Measurements from ENCODE around the gene SCNN1A. TPM values are rescaled to one million over a fixed set of nuclear protein-coding genes. Genes with fewer than 3 reads are reported as not detected.

Gene SCNN1A
- total RNA-seq, 1 experiment from 2014 or later, result 17.1 TPM

- ChIA-PET CTCF (no interaction called here), POLR2A (no interaction called here)
- no peaks in the 10 kb centered on the region for H3K4me1 ChIP-seq (ENCODE audit: control insufficient read depth, insufficient read depth, low read length)
- BruUV-seq (replicated peaks), result no TSS peak
- H3K9me3 ChIP-seq (ENCODE audit: control insufficient read depth, insufficient read depth, low read depth, low read length), result no peaks in the 10 kb centered on the region
- ATAC-seq, result no peak
- intact Hi-C loops (cut with micrococcal nuclease; ENCODE audit: unreplicated experiment) (no loop called here), in situ Hi-C loops (cut with HindIII; ENCODE audit: low pct_unique_long_range_greater_than_20kb, low sequenced_read_pairs) (no loop called here)
- TF ChIP-seq CTCF (IDR thresholded peaks at IDR 0.05) (no peak), TCF7L2 (IDR thresholded peaks at IDR 0.05; ENCODE audit: low read depth, low read length) (no peak), POLR2AphosphoS5 (IDR thresholded peaks at IDR 0.05; ENCODE audit: low read depth, low read length) (no peak), SIN3A (IDR thresholded peaks at IDR 0.05; ENCODE audit: borderline replicate concordance, insufficient read depth, low read depth, low read length) (no peak)
- TF ChIP-seq, protein P1, sequence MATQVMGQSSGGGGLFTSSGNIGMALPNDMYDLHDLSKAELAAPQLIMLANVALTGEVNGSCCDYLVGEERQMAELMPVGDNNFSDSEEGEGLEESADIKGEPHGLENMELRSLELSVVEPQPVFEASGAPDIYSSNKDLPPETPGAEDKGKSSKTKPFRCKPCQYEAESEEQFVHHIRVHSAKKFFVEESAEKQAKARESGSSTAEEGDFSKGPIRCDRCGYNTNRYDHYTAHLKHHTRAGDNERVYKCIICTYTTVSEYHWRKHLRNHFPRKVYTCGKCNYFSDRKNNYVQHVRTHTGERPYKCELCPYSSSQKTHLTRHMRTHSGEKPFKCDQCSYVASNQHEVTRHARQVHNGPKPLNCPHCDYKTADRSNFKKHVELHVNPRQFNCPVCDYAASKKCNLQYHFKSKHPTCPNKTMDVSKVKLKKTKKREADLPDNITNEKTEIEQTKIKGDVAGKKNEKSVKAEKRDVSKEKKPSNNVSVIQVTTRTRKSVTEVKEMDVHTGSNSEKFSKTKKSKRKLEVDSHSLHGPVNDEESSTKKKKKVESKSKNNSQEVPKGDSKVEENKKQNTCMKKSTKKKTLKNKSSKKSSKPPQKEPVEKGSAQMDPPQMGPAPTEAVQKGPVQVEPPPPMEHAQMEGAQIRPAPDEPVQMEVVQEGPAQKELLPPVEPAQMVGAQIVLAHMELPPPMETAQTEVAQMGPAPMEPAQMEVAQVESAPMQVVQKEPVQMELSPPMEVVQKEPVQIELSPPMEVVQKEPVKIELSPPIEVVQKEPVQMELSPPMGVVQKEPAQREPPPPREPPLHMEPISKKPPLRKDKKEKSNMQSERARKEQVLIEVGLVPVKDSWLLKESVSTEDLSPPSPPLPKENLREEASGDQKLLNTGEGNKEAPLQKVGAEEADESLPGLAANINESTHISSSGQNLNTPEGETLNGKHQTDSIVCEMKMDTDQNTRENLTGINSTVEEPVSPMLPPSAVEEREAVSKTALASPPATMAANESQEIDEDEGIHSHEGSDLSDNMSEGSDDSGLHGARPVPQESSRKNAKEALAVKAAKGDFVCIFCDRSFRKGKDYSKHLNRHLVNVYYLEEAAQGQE (IDR thresholded peaks at IDR 0.05; ENCODE audit: insufficient read depth in 1 of 2, low read depth in 2 of 2, low read length in 1 of 2), result no peak
- H3K27ac ChIP-seq (ENCODE audit: low read length), result no peak overlapping the region
- no peak for DNase-seq (ENCODE audit: low read depth, low spot score)
- H3K27me3 ChIP-seq (ENCODE audit: control insufficient read depth, insufficient read depth, low read length), result no peaks in the 10 kb centered on the region
- H3K36me3 ChIP-seq (ENCODE audit: control insufficient read depth, insufficient read depth, low read length), result no peaks in the 10 kb centered on the region
- no peak overlapping the region for H3K4me3 ChIP-seq (ENCODE audit: low read depth in 2 of 2, low read length in 2 of 2)
These were observed 20.6 kb downstream of the SCNN1A start for GRCh38 chr12:6354495-6355393.

DNA sequence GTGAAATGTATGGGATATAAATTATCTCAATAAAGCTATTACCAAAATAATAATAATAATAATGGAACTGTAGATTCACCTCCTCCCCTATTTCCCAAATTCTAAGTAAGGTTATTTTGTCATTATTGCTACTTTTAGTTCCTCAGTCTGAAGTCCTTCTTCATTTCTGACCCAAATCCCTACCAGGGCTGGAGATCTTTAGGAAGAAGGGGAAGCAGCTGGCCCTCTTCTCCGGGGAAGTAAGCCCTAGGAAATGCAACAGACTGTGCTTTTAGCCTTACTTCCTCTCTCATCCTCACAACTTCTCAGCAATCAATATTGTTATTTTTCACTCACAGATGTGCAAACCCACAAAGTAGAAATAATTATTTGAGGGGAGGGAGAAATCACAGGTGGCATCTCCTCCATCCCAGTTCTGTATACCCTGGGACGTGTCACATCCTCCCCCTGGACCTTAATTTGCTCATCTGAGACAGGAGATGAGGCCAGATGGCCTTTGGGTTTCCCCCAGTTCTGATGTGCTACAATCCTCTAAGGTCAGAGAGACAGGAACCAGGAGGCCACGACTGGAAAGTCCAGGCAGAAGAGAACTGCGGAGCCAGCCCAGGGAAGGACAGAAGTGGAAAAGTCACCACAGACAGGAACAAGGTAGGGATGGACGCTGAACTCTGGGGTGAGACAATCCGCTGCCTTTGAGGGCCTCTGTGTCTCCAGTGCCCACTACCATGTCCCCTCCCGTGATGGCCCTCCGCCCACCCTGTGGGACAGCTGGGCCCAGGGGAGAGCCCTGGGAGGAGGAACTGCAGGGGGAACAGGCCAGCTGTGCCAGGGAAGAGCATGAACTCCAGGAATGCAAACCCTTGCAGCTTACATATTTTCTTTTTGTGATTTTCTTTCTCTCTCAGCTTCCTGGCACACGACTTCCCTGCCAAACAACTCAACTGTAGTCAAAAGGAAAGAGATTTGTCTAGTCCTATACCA is 22.9 kb downstream of the SCNN1A start:
- intact Hi-C loops (cut with micrococcal nuclease; ENCODE audit: unreplicated experiment), result no loop called here
- Histone ChIP-seq H3K9me3 (ENCODE audit: control insufficient read depth, insufficient read depth, low read depth, low read length) (no peaks in the 10 kb centered on the region), H3K4me3 (ENCODE audit: low read depth in 2 of 2, low read length in 2 of 2) (no peak overlapping the region), H3K4me1 (ENCODE audit: control insufficient read depth, insufficient read depth, low read length) (no peaks in the 10 kb centered on the region), H3K27ac (ENCODE audit: low read length) (no peak overlapping the region), H3K27me3 (ENCODE audit: control insufficient read depth, insufficient read depth, low read length) (no peaks in the 10 kb centered on the region), H3K36me3 (ENCODE audit: control insufficient read depth, insufficient read depth, low read length) (no peaks in the 10 kb centered on the region)
- DNase-seq (ENCODE audit: low read depth, low spot score) (no peak), ATAC-seq (no peak)
- in situ Hi-C loops (cut with HindIII; ENCODE audit: low pct_unique_long_range_greater_than_20kb, low sequenced_read_pairs), result no loop called here
- CTCF ChIA-PET, result no interaction called here
- no TSS peak for BruUV-seq (replicated peaks)
- POLR2A ChIA-PET, result no interaction called here
- no peak for TF ChIP-seq POLR2AphosphoS5 (IDR thresholded peaks at IDR 0.05; ENCODE audit: low read depth, low read length)
- TF ChIP-seq TCF7L2 (IDR thresholded peaks at IDR 0.05; ENCODE audit: low read depth, low read length), result no peak
- no peak for TF ChIP-seq SIN3A (IDR thresholded peaks at IDR 0.05; ENCODE audit: borderline replicate concordance, insufficient read depth, low read depth, low read length)
- TF ChIP-seq, protein P1 (IDR thresholded peaks at IDR 0.05; ENCODE audit: insufficient read depth in 1 of 2, low read depth in 2 of 2, low read length in 1 of 2), result no peak
- TF ChIP-seq CTCF (IDR thresholded peaks at IDR 0.05), result no peak
